DMS53 treated with DMSO at 0.1 percent for 48 hours (cell line): ENCODE data around the gene ADORA1.

Experiments used
- DNase-seq: peaks from one replicate; lab custom pipeline; 2025; ENCODE audit not compliant: unreplicated experiment; lab: John Stamatoyannopoulos, UW

The ADORA1 gene

GRCh38 chr1:203156280-203156679, 28.8 kb downstream of the ADORA1 start:
- DNase-seq: no peak

GRCh38 chr1:203158423-203158822, 30.9 kb downstream of the ADORA1 start:
- DNase-seq: no peak

- no peak for DNase-seq
Measured at GRCh38 chr1:203158960-203159665, 31.6 kb downstream of the ADORA1 start.

- DNase-seq: no peak
Measured at GRCh38 chr1:203159844-203160243, 32.3 kb downstream of the ADORA1 start.

GRCh38 chr1:203161175-203161574, 33.6 kb downstream of the ADORA1 start:
- DNase-seq: no peak

DNA sequence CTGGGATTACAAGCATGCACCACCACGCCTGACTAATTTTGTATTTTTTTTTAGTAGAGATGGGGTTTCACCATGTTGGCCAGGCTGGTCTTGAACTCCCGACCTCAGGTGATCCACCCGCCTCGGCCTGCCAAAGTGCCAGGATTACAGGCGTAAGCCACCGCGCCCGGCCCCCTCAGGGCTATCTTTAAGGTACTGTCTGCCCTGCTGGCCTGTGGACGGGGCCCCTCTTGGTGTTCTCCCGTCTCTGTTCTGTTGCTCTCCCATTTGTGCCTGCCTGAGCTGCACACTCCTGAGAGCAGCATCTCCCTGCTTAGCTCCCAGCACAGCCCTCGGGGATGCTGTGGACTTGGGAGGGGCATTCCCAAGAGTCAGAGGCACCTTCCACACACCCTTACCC, 34.2 kb downstream of the ADORA1 start:
- DNase-seq: no peak

- no peak for DNase-seq
Measured at GRCh38 chr1:203162403-203162802, 34.9 kb downstream of the ADORA1 start.

DNA sequence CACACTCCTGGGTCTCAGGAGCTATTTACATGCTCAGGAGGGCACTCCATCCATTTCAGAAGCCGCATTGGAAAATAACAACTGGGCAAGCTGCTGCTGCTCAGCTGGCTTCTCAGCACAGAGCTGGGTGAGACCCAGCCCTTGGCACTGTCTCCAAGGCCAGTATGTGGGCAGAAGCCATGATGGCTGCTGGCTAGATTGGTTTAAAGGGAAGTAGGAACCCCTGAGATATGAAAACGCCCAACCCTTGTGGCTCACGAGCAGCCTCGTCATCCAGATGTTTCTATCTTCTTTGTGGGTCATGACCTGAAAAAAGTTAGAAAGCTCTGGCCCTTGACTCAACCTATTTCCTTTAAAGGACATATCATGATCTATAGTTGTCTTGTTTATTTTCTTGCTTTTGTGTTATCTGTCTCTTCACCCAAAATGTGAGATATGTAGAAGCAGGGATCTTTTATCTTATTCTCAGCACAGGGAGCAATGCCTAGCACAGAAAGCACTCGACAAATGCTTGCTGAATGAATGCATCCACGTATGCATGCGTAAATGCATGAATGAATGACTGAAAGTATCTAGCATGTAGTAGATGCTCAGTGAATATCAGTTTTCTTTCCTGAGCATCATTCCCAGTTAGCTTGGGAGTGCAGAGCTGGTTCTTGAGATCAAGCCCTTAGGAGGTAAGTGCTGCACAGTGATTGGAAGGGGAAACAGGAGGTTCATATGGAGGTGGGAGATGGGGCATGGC, 36.5 kb downstream of the ADORA1 start:
- DNase-seq: no peak

GRCh38 chr1:203165101-203165799, 37.7 kb downstream of the ADORA1 start:
- DNase-seq: no peak

GRCh38 chr1:203165800-203166161, 38.3 kb downstream of the ADORA1 start:
- no peak for DNase-seq

DNA sequence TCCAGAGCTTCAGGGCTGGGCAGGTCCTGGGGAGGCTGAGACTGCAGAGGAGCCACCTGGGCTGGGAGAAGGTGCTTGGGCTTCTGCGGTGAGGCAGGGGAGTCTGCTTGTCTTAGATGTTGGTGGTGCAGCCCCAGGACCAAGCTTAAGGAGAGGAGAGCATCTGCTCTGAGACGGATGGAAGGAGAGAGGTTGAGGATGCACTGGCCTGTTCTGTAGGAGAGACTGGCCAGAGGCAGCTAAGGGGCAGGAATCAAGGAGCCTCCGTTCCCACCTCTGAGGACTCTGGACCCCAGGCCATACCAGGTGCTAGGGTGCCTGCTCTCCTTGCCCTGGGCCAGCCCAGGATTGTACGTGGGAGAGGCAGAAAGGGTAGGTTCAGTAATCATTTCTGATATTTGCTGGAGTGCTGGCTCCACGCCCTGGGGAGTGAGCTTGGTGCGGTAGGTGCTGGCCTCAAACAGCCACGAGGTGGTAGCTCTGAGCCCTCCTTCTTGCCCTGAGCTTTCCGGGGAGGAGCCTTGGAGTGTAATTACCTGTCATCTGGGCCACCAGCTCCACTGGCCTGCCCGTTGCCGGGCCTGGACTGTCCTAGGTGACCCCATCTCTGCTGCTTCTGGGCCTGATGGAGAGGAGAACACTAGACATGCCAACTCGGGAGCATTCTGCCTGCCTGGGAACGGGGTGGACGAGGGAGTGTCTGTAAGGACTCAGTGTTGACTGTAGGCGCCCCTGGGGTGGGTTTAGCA, 38.8 kb downstream of the ADORA1 start:
- DNase-seq: peak; percentile 22

DNA sequence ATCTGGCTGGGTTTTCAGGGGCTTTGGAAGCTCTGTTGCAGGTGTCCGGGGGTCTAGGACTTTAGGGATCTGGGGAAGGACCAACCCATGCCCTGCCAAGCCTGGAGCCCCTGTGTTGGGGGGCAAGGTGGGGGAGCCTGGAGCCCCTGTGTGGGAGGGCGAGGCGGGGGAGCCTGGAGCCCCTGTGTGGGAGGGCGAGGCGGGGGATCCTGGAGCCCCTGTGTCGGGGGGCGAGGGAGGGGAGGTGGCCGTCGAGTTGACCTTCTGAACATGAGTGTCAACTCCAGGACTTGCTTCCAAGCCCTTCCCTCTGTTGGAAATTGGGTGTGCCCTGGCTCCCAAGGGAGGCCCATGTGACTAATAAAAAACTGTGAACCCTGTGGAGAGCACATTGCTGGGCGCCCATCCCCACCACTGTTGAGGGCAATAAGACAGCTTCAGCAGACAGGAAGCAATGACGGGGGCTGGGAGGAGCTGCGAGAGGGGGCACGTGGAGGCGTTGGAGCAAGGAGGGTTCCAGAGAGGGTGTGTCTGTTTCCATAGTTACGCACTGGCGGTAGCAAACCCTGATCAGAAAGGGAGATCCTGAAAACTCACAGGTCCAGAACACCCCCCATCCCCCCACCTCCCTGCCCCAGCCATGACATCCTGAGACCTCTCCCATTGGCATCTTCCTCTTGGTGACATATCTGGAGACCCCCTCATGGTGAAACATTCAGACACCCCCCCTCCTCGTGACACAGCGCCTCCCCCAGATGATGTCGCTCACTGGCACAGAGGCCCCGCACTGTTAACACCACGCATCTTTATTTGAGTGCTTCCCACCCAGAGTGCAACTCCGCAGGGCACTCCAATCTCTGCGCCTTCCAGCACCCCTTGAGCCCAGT, 39.7 kb downstream of the ADORA1 start:
- DNase-seq: no peak

DNA sequence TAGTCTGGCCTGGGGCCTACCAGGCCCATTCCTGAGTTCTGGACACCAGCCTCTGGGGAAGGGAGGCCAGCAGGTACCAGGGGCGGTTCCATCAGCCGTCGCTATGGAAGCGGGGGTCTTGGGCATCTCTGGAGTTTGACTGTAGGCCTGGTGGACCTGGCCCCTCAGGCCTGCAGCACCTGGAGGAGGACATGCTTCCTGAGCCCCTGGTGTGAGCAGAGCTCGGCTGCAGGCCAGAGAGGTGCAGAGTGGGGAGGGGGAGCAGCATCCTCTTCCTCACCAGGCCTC, 40.3 kb downstream of the ADORA1 start:
- DNase-seq: no peak

DNA sequence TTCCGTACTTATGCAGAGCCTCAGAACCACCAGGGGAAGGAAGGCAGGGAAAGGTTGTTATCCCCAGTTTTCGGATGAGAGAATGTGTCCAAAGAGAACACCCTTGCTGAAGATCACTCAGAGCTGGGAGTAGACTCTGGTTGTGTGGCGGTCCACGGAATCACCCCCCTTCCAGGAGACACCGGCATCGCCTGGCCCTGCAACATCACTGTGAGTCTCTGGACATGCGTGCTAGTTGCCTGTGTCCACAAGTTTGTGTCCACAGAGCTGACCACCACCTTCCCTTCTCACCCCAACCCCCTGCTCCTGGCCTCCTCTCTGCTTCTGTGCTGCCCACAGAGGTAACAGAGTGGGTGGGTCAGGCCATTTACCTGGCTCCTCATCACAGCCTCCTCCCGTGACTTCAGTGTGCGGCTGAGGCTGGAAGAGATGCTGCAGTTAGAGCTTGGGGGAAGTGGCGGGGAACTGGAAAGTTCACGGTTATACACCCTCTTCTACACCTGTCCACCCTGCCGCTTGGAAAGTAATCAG, 40.8 kb downstream of the ADORA1 start:
- no peak for DNase-seq

DNA sequence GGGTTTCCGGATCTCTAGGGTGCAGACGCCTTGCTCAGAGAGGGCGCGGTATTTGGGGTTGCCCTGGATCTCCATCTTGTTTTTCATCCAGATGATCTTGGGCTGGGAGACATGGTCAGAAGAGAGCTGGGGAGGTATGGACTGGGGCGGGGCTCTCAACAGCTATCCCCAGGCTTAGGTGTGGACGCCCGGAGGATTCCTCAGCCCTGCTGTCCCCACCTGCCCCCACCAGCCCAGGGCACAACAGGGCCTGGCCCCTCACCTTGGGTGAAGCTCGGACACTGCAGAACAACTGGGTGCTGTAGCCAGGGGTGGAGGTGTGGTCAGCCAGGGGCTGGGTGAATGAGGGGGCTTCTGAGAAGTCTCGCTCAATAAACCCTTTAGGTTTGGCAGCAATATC, 41.5 kb downstream of the ADORA1 start:
- DNase-seq: no peak

- DNase-seq: no peak
Measured at GRCh38 chr1:203169770-203170520, 42.4 kb downstream of the ADORA1 start.

DNA sequence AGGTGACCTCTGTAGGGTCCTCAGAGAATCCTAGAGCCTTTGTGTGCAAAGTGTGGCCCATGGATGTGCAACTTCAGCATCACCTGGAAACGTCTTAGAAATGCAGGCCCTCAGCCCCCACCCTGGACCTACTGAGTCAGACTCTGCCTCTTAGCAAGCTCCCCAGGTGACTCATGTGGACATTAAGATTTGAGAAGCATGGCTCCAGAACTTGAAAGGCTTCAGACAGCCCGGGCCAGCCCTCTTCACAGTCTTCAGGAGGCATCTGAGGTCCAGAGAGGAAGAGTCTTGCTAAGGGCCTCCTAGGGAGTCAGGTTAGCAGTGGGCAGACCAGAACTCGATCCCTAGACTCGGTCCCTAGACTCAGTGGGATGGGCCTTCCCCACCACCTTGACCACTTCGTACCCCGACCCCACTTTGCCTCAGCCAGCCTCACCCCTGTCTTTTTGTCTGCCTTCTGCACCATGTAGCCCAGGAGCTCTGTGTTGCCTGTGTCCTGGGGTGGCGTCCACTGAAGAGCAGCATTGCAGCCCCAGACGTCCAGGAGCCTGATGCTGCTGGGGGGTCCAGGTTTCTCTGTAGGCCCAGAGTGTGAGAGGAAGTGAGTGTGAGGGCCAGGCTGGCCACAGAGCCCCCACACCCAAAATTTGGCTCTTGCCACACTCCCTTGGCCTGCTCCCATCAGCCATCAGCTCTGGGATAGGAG, 43.3 kb downstream of the ADORA1 start:
- DNase-seq: no peak

GRCh38 chr1:203171341-203172183, 44.0 kb downstream of the ADORA1 start:
- DNase-seq: no peak
